ENCODE results near the gene MTMR1. TPM values are rescaled to one million over a fixed set of nuclear protein-coding genes. Genes with fewer than 3 reads are reported as not detected.
A peak's percentile ranks its signal among the peaks of the same experiment; 100 is the strongest.

Gene MTMR1
- total RNA-seq, 4 donors from 2014 or later, result 27.9 to 40.1 (median 32.0) TPM

GRCh38 chrX:150772150-150772970 is 79.2 kb downstream of the MTMR1 start:
- intact Hi-C loops (cut with DNase I), result loop anchor here (2.0 kb wide), 1 partner anchor 310 kb away; no protein-coding TSS in a partner anchor
- Histone ChIP-seq H3K9me3 (no peaks in the 10 kb centered on the region), H3K4me3 (no peak overlapping the region)

DNA sequence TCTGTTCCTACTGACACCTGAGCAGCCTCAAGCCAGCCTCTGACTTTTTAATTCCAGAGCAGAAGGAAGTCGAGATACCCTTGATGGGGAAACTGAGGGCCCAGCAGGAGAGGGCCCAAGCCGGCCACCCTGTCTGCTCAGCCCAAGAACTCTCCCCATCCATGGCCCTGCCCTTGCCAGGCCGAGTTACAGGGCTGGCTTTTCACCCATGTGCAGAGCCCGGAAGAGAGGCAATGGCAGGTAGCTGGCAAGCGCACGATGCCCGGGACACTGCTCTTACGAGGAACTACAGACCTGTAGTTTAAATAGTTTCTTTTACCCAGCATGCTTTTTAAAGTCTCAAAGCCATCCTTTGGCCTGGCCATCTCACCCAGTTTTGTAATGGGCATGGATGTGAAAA is 79.9 kb downstream of the MTMR1 start:
- H3K36me3 ChIP-seq, result peaks cover 0 to 30% (median 0%) of the 10 kb centered on the region in 3 donors
- no peak overlapping the region for H3K27ac ChIP-seq
- peaks cover 0 to 13% (median 0%) of the 10 kb centered on the region in 3 donors for H3K4me1 ChIP-seq
- H3K9me3 ChIP-seq, result no peaks in the 10 kb centered on the region
- WGBS, 2 donors, result 73 to 100% methylated on average over 1 to 8 of the region's 8 CpGs
- TF ChIP-seq, protein P1, sequence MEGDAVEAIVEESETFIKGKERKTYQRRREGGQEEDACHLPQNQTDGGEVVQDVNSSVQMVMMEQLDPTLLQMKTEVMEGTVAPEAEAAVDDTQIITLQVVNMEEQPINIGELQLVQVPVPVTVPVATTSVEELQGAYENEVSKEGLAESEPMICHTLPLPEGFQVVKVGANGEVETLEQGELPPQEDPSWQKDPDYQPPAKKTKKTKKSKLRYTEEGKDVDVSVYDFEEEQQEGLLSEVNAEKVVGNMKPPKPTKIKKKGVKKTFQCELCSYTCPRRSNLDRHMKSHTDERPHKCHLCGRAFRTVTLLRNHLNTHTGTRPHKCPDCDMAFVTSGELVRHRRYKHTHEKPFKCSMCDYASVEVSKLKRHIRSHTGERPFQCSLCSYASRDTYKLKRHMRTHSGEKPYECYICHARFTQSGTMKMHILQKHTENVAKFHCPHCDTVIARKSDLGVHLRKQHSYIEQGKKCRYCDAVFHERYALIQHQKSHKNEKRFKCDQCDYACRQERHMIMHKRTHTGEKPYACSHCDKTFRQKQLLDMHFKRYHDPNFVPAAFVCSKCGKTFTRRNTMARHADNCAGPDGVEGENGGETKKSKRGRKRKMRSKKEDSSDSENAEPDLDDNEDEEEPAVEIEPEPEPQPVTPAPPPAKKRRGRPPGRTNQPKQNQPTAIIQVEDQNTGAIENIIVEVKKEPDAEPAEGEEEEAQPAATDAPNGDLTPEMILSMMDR (IDR thresholded peaks at IDR 0.05), result no peak
- TF ChIP-seq POLR2A (IDR thresholded peaks at IDR 0.05), result no peak
- no peaks in the 10 kb centered on the region for H3K27me3 ChIP-seq
- DNase-seq, result no peak
- intact Hi-C loops (cut with DNase I), result loop anchor here (2.0 kb wide), 1 partner anchor 310 kb away; no protein-coding TSS in a partner anchor
- no peak overlapping the region for H3K4me3 ChIP-seq

More at GRCh38 chrX:150772150-150772970, 79.2 kb downstream of the MTMR1 start:
- TF ChIP-seq, protein P1 (IDR thresholded peaks at IDR 0.05), result peak; percentile 67 to 84 (median 76)
- TF ChIP-seq POLR2A (IDR thresholded peaks at IDR 0.05), result no peak
- peak; percentile 9 for DNase-seq
- Histone ChIP-seq H3K4me1 (peaks cover 0 to 20% (median 0%) of the 10 kb centered on the region in 3 donors), H3K27me3 (no peaks in the 10 kb centered on the region), H3K27ac (no peak overlapping the region), H3K36me3 (peaks cover 0 to 30% (median 0%) of the 10 kb centered on the region in 3 donors)
- WGBS, 2 donors, result 48 to 49% methylated on average over 11 to 14 of the region's 26 CpGs

DNA sequence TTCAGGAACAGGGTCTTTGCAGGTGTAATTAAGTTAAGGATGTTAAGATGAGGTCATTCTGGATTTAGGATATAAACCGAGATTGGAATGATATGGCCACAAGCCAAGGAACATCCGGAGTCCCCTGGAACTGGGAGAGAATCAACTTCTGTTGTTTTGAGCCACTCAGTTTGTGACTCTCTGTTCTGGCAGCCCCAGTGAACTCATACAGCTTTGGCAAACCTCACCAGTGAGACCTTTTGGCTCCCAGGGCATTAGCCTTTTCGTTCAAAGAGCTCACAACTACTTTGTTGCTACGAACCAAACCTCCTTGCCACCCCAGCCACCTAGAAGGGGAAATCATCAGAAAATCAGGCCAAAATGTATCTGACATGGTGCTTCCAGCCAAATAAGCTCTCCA is 80.4 kb downstream of the MTMR1 start:
- TF ChIP-seq, protein P1 (IDR thresholded peaks at IDR 0.05), result no peak
- no peak for TF ChIP-seq POLR2A (IDR thresholded peaks at IDR 0.05)
- Histone ChIP-seq H3K36me3 (peaks cover 0 to 30% (median 0%) of the 10 kb centered on the region in 3 donors), H3K27me3 (no peaks in the 10 kb centered on the region), H3K4me1 (peaks cover 0 to 7% (median 0%) of the 10 kb centered on the region in 3 donors), H3K9me3 (no peaks in the 10 kb centered on the region), H3K27ac (no peak overlapping the region), H3K4me3 (no peak overlapping the region)
- WGBS, 2 donors, result 31 to 62% methylated on average over 2 to 4 of the region's 4 CpGs
- DNase-seq, result no peak
- intact Hi-C loops (cut with DNase I), result loop anchor here (2.0 kb wide), 1 partner anchor 309 kb away; no protein-coding TSS in a partner anchor

GRCh38 chrX:150774798-150775568 is 81.8 kb downstream of the MTMR1 start:
- WGBS, 2 donors, result 67 to 76% methylated on average over 3 to 8 of the region's 14 CpGs
- DNase-seq, result no peak
- H3K4me1 ChIP-seq, result peaks cover 0 to 7% (median 0%) of the 10 kb centered on the region in 3 donors
- H3K9me3 ChIP-seq, result no peaks in the 10 kb centered on the region
- no peak for TF ChIP-seq POLR2A (IDR thresholded peaks at IDR 0.05)
- TF ChIP-seq, protein P1 (IDR thresholded peaks at IDR 0.05), result no peak
- H3K4me3 ChIP-seq, result no peak overlapping the region
- intact Hi-C loops (cut with DNase I), result no loop called here
- no peak overlapping the region for H3K27ac ChIP-seq
- no peaks in the 10 kb centered on the region for H3K27me3 ChIP-seq
- peaks cover 0 to 27% (median 0%) of the 10 kb centered on the region in 3 donors for H3K36me3 ChIP-seq
